IPS-NIHi7 (cell line): ENCODE data around the gene SPRTN.
"Not testable (repeated sequence)": the region's sequence is repeated elsewhere in the genome, so short reads cannot be mapped to it uniquely, and the experiment has no call there.

Experiments used
- DNase-seq: peaks from one replicate; pipeline ENCODE4 v3.0.0; 2012; ENCODE audit warnings: mixed read lengths; ENCODE audit errors: extremely low spot score

SPRTN gene

GRCh38 chr1:231335663-231336602 is 2.2 kb upstream of the SPRTN start:
- DNase-seq: no peak

GRCh38 chr1:231337043-231337471 is 1.0 kb upstream of the SPRTN start:
- DNase-seq: peak; percentile 32

GRCh38 chr1:231337472-231338269 is 422 bp upstream of the SPRTN start, which contains the start of gene EXOC8:
EXOC8 (minus strand) TSS chr1:231337852; CDS start chr1:231337745, 107 bp downstream.
- DNase-seq: peak; percentile 96

GRCh38 chr1:231340328-231341013 is 2.4 kb downstream of the SPRTN start:
- DNase-seq: no peak

- no peak for DNase-seq
These were observed 9.9 kb downstream of the SPRTN start for GRCh38 chr1:231347961-231348360.

GRCh38 chr1:231348442-231348841 is 10.3 kb downstream of the SPRTN start:
- no peak for DNase-seq

GRCh38 chr1:231348856-231349255 is 10.8 kb downstream of the SPRTN start:
- not testable (repeated sequence) for DNase-seq

- DNase-seq: no peak
These were observed 13.7 kb downstream of the SPRTN start for GRCh38 chr1:231351816-231352215.

- no peak for DNase-seq
These were observed 15.0 kb downstream of the SPRTN start for GRCh38 chr1:231353086-231353485.

- DNase-seq: no peak
These were observed 16.4 kb downstream of the SPRTN start for GRCh38 chr1:231354330-231355020.

GRCh38 chr1:231355171-231355570 is 17.1 kb downstream of the SPRTN start:
- DNase-seq: no peak

- no peak for DNase-seq
These were observed 19.2 kb downstream of the SPRTN start for GRCh38 chr1:231357187-231357772.

- peak; percentile 62 for DNase-seq
These were observed 19.8 kb downstream of the SPRTN start for GRCh38 chr1:231357831-231358354.

- DNase-seq: no peak
These were observed 21.0 kb downstream of the SPRTN start for GRCh38 chr1:231359113-231359512.

GRCh38 chr1:231362325-231362724 is 24.2 kb downstream of the SPRTN start:
- no peak for DNase-seq

GRCh38 chr1:231363624-231364023 is 25.5 kb downstream of the SPRTN start:
- DNase-seq: no peak

- no peak for DNase-seq
These were observed 26.1 kb downstream of the SPRTN start for GRCh38 chr1:231364192-231364591.

GRCh38 chr1:231369282-231369681 is 31.2 kb downstream of the SPRTN start:
- DNase-seq: no peak

- DNase-seq: no peak
These were observed 34.4 kb downstream of the SPRTN start for GRCh38 chr1:231372501-231372900.

GRCh38 chr1:231374394-231374793 is 36.3 kb downstream of the SPRTN start:
- no peak for DNase-seq

- no peak for DNase-seq
These were observed 38.0 kb downstream of the SPRTN start for GRCh38 chr1:231376101-231376500.
